GM19035 (cell line): ENCODE measurements around the gene FAH.
"Not testable (repeated sequence)": the region's sequence is repeated elsewhere in the genome, so short reads cannot be mapped to it uniquely, and the experiment has no call there.

ENCODE experiments used
- ATAC-seq: cut with Tn5 transposase; IDR thresholded peaks from one replicate; pipeline ENCODE4 v1.9.1; 2021; ENCODE audit not compliant: unreplicated experiment

Gene FAH

GRCh38 chr15:80152896-80153876 lies at the start of gene FAH:
FAH (plus strand) TSS chr15:80152999; CDS start chr15:80153055, 56 bp downstream.
- ATAC-seq: peak; percentile 51

GRCh38 chr15:80105193-80105592 lies 47.6 kb upstream of the FAH start:
- ATAC-seq: no peak

GRCh38 chr15:80105595-80105994 lies 47.2 kb upstream of the FAH start:
- ATAC-seq: no peak

GRCh38 chr15:80106051-80106450 lies 46.7 kb upstream of the FAH start:
- no peak for ATAC-seq

- no peak for ATAC-seq
Measured at GRCh38 chr15:80107204-80107603, 45.6 kb upstream of the FAH start.

- ATAC-seq: no peak
Measured at GRCh38 chr15:80107774-80108173, 45.0 kb upstream of the FAH start.

GRCh38 chr15:80109388-80109787 lies 43.4 kb upstream of the FAH start:
- no peak for ATAC-seq

- no peak for ATAC-seq
Measured at GRCh38 chr15:80110920-80111319, 41.9 kb upstream of the FAH start.

- ATAC-seq: no peak
Measured at GRCh38 chr15:80114114-80114513, 38.7 kb upstream of the FAH start.

GRCh38 chr15:80115021-80115420 lies 37.8 kb upstream of the FAH start:
- ATAC-seq: no peak

GRCh38 chr15:80118956-80119355 lies 33.8 kb upstream of the FAH start:
- no peak for ATAC-seq

GRCh38 chr15:80120636-80121035 lies 32.2 kb upstream of the FAH start:
- ATAC-seq: no peak

- ATAC-seq: no peak
Measured at GRCh38 chr15:80121546-80121945, 31.3 kb upstream of the FAH start.

GRCh38 chr15:80123034-80123433 lies 29.8 kb upstream of the FAH start:
- no peak for ATAC-seq

GRCh38 chr15:80127253-80127652 lies 25.5 kb upstream of the FAH start:
- ATAC-seq: not testable (repeated sequence)

GRCh38 chr15:80127911-80128310 lies 24.9 kb upstream of the FAH start:
- ATAC-seq: no peak

GRCh38 chr15:80132382-80132781 lies 20.4 kb upstream of the FAH start:
- no peak for ATAC-seq

GRCh38 chr15:80136854-80137253 lies 15.9 kb upstream of the FAH start:
- ATAC-seq: no peak

GRCh38 chr15:80138961-80139360 lies 13.8 kb upstream of the FAH start:
- ATAC-seq: no peak

GRCh38 chr15:80140909-80141308 lies 11.9 kb upstream of the FAH start:
- no peak for ATAC-seq

- no peak for ATAC-seq
Measured at GRCh38 chr15:80141916-80142598, 10.7 kb upstream of the FAH start.

- no peak for ATAC-seq
Measured at GRCh38 chr15:80142646-80143045, 10.2 kb upstream of the FAH start.
